Measurements from ENCODE around the gene ANKH. TPM values are rescaled to one million over a fixed set of nuclear protein-coding genes. Genes with fewer than 3 reads are reported as not detected.

The ANKH gene
- total and polyA plus RNA-seq, 4 donors = 9.3 to 57.1 (median 37.4) TPM

- TF ChIP-seq CTCF (IDR thresholded peaks at IDR 0.05; ENCODE audit: low read depth, low read length, missing input control) (no peak), TAF1 (conservative IDR thresholded peaks at IDR 0.05) (no peak), FOXA1 (IDR thresholded peaks at IDR 0.05) (no peak)
Observed at GRCh38 chr5:14816999-14817761, 54.4 kb downstream of the ANKH start (continued).

DNA sequence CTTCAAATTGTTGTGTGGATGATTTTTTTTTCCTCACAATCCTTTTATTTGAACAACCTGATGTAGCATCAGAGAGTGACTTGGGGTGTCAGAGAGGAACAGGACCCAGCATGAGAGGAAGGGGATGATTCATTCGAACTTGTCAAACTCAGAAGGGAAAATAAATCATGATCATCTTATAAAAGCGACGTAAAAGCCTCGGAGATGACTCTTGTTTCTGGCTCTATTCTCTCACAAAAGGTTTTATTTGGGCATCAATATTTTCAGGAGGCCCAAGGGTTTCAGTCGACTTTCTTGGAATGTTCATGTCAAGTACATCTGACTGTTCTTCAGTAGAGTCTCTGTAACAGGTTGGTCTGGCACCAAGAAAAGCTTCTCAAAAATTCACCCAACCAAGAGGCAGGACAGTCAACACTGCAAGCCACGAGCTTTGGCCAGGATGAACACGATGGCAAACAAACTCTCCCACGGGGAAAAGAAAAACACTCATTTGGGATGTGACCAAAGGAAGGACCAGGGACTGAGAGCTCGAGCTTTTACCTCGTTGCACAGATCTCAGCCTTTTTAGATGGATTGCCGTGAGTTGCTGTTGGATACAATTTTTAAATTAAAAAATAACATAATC is 55.1 kb downstream of the ANKH start:
- WGBS = 71% methylated on average over 11 of the region's 11 CpGs
- Histone ChIP-seq H3K9me3 (ENCODE audit: control insufficient read depth in 4 of 4, low read length in 3 of 4) (no peaks in the 10 kb centered on the region), H3K27ac (ENCODE audit: low read depth in 1 of 2, low read length in 2 of 2) (peak overlapping the region; percentile 67 to 83), H3K4me3 (ENCODE audit: low read depth in 1 of 3, low read length in 3 of 3) (no peak overlapping the region), H3K27me3 (ENCODE audit: control insufficient read depth in 4 of 4, insufficient read depth in 4 of 4, low read length in 3 of 4) (no peaks in the 10 kb centered on the region), H3K4me1 (ENCODE audit: control insufficient read depth in 4 of 4, insufficient read depth in 4 of 4, low read length in 3 of 4) (peaks cover 0 to 11% (median 0%) of the 10 kb centered on the region in 4 donors), H3K36me3 (ENCODE audit: control insufficient read depth in 4 of 4, insufficient read depth in 3 of 4, low read depth in 1 of 4, low read length in 3 of 4) (no peaks in the 10 kb centered on the region), H3K9ac (ENCODE audit: low read depth in 1 of 2, low read length in 2 of 2) (no peak overlapping the region)
- TF ChIP-seq TAF1 (conservative IDR thresholded peaks at IDR 0.05) = no peak
- no peak for TF ChIP-seq RXRA (IDR thresholded peaks at IDR 0.05)
- no peak for TF ChIP-seq EGR1 (IDR thresholded peaks at IDR 0.05; ENCODE audit: low read depth in 2 of 2)
- DNase-seq (ENCODE audit: low spot score) = no peak

- Histone ChIP-seq H3K27ac (ENCODE audit: low read depth in 1 of 2, low read length in 2 of 2) (no peak overlapping the region), H3K4me1 (ENCODE audit: control insufficient read depth in 4 of 4, insufficient read depth in 4 of 4, low read length in 3 of 4) (peaks cover 4 to 29% (median 13%) of the 10 kb centered on the region in 4 donors), H3K36me3 (ENCODE audit: control insufficient read depth in 4 of 4, insufficient read depth in 3 of 4, low read depth in 1 of 4, low read length in 3 of 4) (no peaks in the 10 kb centered on the region), H3K4me3 (ENCODE audit: low read depth in 1 of 3, low read length in 3 of 3) (no peak overlapping the region), H3K9ac (ENCODE audit: low read depth in 1 of 2, low read length in 2 of 2) (no peak overlapping the region), H3K27me3 (ENCODE audit: control insufficient read depth in 4 of 4, insufficient read depth in 4 of 4, low read length in 3 of 4) (no peaks in the 10 kb centered on the region), H3K9me3 (ENCODE audit: control insufficient read depth in 4 of 4, low read length in 3 of 4) (no peaks in the 10 kb centered on the region)
- TF ChIP-seq YY1 (IDR thresholded peaks at IDR 0.05) (no peak), NR2F2 (IDR thresholded peaks at IDR 0.05) (no peak), JUND (IDR thresholded peaks at IDR 0.05) (no peak), FOXA2 (IDR thresholded peaks at IDR 0.05) (no peak), HNF4A (conservative IDR thresholded peaks at IDR 0.05) (no peak), GABPA (IDR thresholded peaks at IDR 0.05 in 1 of 2, conservative IDR thresholded peaks at IDR 0.05 in 1 of 2) (no peak), TAF1 (conservative IDR thresholded peaks at IDR 0.05) (no peak), RAD21 (IDR thresholded peaks at IDR 0.05) (no peak)
- TF ChIP-seq, protein P1, sequence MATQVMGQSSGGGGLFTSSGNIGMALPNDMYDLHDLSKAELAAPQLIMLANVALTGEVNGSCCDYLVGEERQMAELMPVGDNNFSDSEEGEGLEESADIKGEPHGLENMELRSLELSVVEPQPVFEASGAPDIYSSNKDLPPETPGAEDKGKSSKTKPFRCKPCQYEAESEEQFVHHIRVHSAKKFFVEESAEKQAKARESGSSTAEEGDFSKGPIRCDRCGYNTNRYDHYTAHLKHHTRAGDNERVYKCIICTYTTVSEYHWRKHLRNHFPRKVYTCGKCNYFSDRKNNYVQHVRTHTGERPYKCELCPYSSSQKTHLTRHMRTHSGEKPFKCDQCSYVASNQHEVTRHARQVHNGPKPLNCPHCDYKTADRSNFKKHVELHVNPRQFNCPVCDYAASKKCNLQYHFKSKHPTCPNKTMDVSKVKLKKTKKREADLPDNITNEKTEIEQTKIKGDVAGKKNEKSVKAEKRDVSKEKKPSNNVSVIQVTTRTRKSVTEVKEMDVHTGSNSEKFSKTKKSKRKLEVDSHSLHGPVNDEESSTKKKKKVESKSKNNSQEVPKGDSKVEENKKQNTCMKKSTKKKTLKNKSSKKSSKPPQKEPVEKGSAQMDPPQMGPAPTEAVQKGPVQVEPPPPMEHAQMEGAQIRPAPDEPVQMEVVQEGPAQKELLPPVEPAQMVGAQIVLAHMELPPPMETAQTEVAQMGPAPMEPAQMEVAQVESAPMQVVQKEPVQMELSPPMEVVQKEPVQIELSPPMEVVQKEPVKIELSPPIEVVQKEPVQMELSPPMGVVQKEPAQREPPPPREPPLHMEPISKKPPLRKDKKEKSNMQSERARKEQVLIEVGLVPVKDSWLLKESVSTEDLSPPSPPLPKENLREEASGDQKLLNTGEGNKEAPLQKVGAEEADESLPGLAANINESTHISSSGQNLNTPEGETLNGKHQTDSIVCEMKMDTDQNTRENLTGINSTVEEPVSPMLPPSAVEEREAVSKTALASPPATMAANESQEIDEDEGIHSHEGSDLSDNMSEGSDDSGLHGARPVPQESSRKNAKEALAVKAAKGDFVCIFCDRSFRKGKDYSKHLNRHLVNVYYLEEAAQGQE (IDR thresholded peaks at IDR 0.05) = no peak
- TF ChIP-seq, protein P2, sequence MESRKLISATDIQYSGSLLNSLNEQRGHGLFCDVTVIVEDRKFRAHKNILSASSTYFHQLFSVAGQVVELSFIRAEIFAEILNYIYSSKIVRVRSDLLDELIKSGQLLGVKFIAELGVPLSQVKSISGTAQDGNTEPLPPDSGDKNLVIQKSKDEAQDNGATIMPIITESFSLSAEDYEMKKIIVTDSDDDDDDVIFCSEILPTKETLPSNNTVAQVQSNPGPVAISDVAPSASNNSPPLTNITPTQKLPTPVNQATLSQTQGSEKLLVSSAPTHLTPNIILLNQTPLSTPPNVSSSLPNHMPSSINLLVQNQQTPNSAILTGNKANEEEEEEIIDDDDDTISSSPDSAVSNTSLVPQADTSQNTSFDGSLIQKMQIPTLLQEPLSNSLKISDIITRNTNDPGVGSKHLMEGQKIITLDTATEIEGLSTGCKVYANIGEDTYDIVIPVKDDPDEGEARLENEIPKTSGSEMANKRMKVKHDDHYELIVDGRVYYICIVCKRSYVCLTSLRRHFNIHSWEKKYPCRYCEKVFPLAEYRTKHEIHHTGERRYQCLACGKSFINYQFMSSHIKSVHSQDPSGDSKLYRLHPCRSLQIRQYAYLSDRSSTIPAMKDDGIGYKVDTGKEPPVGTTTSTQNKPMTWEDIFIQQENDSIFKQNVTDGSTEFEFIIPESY (IDR thresholded peaks at IDR 0.05) = no peak
- no peak for DNase-seq (ENCODE audit: low spot score)
- 87% methylated on average over 3 of the region's 3 CpGs for WGBS
Observed at GRCh38 chr5:14813747-14814146, 57.8 kb downstream of the ANKH start.
